CD14-positive monocyte (primary cell): ENCODE data around the gene ENDOV. TPM values are rescaled to one million over a fixed set of nuclear protein-coding genes. Genes with fewer than 3 reads are reported as not detected.

Experiments used
- DNase-seq, 3 donors: peaks; one replicate each; pipeline ENCODE4 v3.0.0-alpha.2; 2011 to 2022
- H2AFZ ChIP-seq: 2 replicates; pipeline ENCODE4 v1.6.0; 2012; ENCODE audit warnings: mild to moderate bottlenecking, low read depth, low read length, inconsistent platforms; ENCODE audit not compliant: insufficient read depth, poor library complexity, severe bottlenecking
- H3K27ac ChIP-seq, 2 donors: 1 replicate in 1 of 2; 2 replicates in 1 of 2; pipeline ENCODE4 v1.5.1; 2012 to 2013; ENCODE audit warnings: low read length in 2 of 2, control low read depth in 1 of 2, inconsistent platforms in 1 of 2, low read depth in 1 of 2, mild to moderate bottlenecking in 1 of 2
- H3K27me3 ChIP-seq, 2 donors: one replicate each; pipeline versions ENCODE4 v1.6.0 to v1.6.1; 2011 to 2013; ENCODE audit warnings: low read length in 2 of 2; ENCODE audit not compliant: control insufficient read depth in 2 of 2, insufficient read depth in 2 of 2
- H3K36me3 ChIP-seq, 2 donors: replicated peaks in 1 of 2; 1 replicate in 1 of 2; 2 replicates in 1 of 2; pipeline versions ENCODE4 v1.5.1 to v1.6.1; 2012 to 2013; ENCODE audit warnings: low read length in 2 of 2, control low read depth in 1 of 2, inconsistent platforms in 1 of 2, mild to moderate bottlenecking in 1 of 2; ENCODE audit not compliant: insufficient read depth in 2 of 2, control insufficient read depth in 1 of 2
- H3K4me1 ChIP-seq, 2 donors: 1 replicate in 1 of 2; 2 replicates in 1 of 2; pipeline versions ENCODE4 v1.5.1 to v1.6.1; 2012 to 2013; ENCODE audit warnings: low read length in 2 of 2, control low read depth in 1 of 2, inconsistent platforms in 1 of 2, mild to moderate bottlenecking in 1 of 2, moderate library complexity in 1 of 2; ENCODE audit not compliant: insufficient read depth in 2 of 2, control insufficient read depth in 1 of 2
- H3K4me2 ChIP-seq: replicated peaks from 2 replicates; pipeline ENCODE3; 2012; ENCODE audit warnings: low read length, moderate library complexity, mild to moderate bottlenecking; ENCODE audit not compliant: poor library complexity, severe bottlenecking; ENCODE audit errors: extremely low read depth
- H3K4me3 ChIP-seq, 3 experiments: fragments of 200-600 bp in 1 of 3; sonication (generic) in 1 of 3; replicated peaks in 1 of 3; 1 replicate in 2 of 3; 2 replicates in 1 of 3; pipeline ENCODE4 v1.5.1; 2011 to 2013; ENCODE audit warnings: low read length in 3 of 3, mild to moderate bottlenecking in 3 of 3, control low read depth in 2 of 3, low read depth in 2 of 3, inconsistent platforms in 1 of 3, moderate library complexity in 1 of 3
- H3K79me2 ChIP-seq: 2 replicates; pipeline ENCODE4 v1.6.0; 2012; ENCODE audit warnings: mild to moderate bottlenecking, control low read depth, inconsistent platforms, low read length, moderate library complexity; ENCODE audit not compliant: insufficient read depth
- H3K9ac ChIP-seq: 2 replicates; pipeline ENCODE4 v1.6.0; 2017; ENCODE audit warnings: low read length, mild to moderate bottlenecking; ENCODE audit not compliant: insufficient read depth, poor library complexity, severe bottlenecking
- H3K9me3 ChIP-seq, 2 donors: replicated peaks in 1 of 2; 1 replicate in 1 of 2; 2 replicates in 1 of 2; pipeline versions ENCODE4 v1.5.1 to v1.6.1; 2012 to 2013; ENCODE audit warnings: low read length in 2 of 2, control low read depth in 1 of 2; ENCODE audit not compliant: control insufficient read depth in 1 of 2, insufficient read depth in 1 of 2
- H4K20me1 ChIP-seq: 2 replicates; pipeline ENCODE4 v1.6.0; 2012; ENCODE audit warnings: mild to moderate bottlenecking, low read length, control low read depth, moderate library complexity; ENCODE audit not compliant: insufficient read depth
- H3K27ac Mint-ChIP-seq, 7 donors: one replicate each; pipeline ENCODE4 v1.8.0; 2020; ENCODE audit warnings: mild to moderate bottlenecking in 7 of 7, mixed read lengths in 7 of 7, moderate library complexity in 6 of 7, inconsistent platforms in 2 of 7
- H3K27me3 Mint-ChIP-seq, 3 donors: one replicate each; pipeline ENCODE4 v1.8.0; 2021 to 2022; ENCODE audit warnings: low read depth in 3 of 3, mild to moderate bottlenecking in 3 of 3, mixed read lengths in 3 of 3, moderate library complexity in 3 of 3, inconsistent platforms in 1 of 3
- H3K36me3 Mint-ChIP-seq, 2 donors: one replicate each; pipeline ENCODE4 v1.8.0; 2020; ENCODE audit warnings: mixed read lengths in 2 of 2, inconsistent platforms in 1 of 2, mild to moderate bottlenecking in 1 of 2
- H3K4me1 Mint-ChIP-seq: one replicate; pipeline ENCODE4 v1.8.0; 2020; ENCODE audit warnings: mild to moderate bottlenecking, mixed read lengths
- H3K4me3 Mint-ChIP-seq, 2 donors: one replicate each; pipeline ENCODE4 v1.8.0; 2020; ENCODE audit warnings: mild to moderate bottlenecking in 2 of 2, mixed read lengths in 2 of 2, moderate library complexity in 1 of 2
- H3K9me3 Mint-ChIP-seq, 7 donors: one replicate each; pipeline ENCODE4 v1.8.0; 2020 to 2022; ENCODE audit warnings: mixed read lengths in 7 of 7, mild to moderate bottlenecking in 6 of 7, moderate library complexity in 6 of 7, inconsistent platforms in 2 of 7
- WGBS: methylation state at CpG from one replicate; pipeline ENCODE4 v1.1.5; 2013; ENCODE audit warnings: missing lambda C conversion rate; ENCODE audit not compliant: insufficient coverage; 5-methylcytosine and 5-hydroxymethylcytosine counted together
- intact Hi-C, 2 donors: fragments of 100-400 bp; cut with micrococcal nuclease; formaldehyde crosslinking; loops; one replicate each; pipeline versions ENCODE4 v1.15.0 to v1.15.1; 2023
- polyA plus RNA-seq, 3 donors: library from polyadenylated mRNA; depleted of rRNA in 1 of 3; unstranded in 2 of 3; stranded (reverse) in 1 of 3; fragments of 300-500 nt in 2 of 3; fragments of >200 nt in 1 of 3; fragmentation: Illumina TruSeq in 2 of 3; gene quantifications; 1 replicate in 2 of 3; 2 replicates in 1 of 3; pipeline ENCODE4 v1.2.3, GENCODE V29; 2012 to 2021
- TF ChIP-seq, protein P1 (sequence below): fragments of 200-600 bp; IDR thresholded peaks from one replicate; pipeline ENCODE4 v1.8.0; 2022; ENCODE audit warnings: antibody characterized with exemption, mild to moderate bottlenecking

ENDOV gene
- polyA plus RNA-seq, 3 donors: 10.4 to 15.7 (median 13.3) TPM

DNA sequence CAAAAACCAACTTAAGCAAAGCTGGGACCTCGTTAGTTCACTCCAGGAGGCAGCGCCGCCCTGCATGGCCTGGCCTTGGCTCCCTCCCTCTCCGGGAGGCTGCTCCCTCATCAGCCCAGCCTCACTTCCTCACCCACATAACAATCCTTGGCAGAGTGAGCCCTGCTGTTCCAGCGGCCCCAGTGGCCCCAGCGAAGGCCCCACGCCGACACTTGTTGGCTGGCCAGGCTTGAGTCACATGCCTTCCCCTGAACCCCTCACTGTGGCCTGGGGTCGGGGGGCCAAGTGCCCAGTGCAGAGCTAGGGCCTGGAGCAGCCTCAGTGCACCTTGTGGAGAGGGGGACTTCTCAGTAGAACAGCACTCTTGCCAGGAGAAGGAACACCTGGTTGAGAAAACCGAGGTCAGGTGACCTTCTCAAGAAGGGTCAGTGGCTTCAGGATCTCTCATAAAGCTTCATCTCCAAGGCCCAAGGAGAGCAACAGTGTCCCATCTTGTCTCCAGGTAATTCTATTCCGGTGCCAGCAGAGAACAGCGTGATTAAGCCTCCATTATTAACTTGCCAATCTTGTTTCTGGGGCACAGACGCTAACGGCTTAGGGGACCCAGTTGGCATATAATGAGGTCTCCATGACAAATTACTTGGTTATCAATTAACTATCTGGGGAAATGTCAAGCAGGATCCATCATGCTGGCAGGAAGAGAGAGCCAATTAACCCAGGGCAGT is 26.8 kb downstream of the ENDOV start:
- Histone ChIP-seq H2AFZ (no peak overlapping the region), H3K9me3 (no peaks in the 10 kb centered on the region), H4K20me1 (no peaks in the 10 kb centered on the region), H3K9ac (no peak overlapping the region), H3K27ac (no peak overlapping the region), H3K4me1 (no peaks in the 10 kb centered on the region), H3K36me3 (no peaks in the 10 kb centered on the region), H3K4me2 (no peak overlapping the region), H3K79me2 (no peaks in the 10 kb centered on the region), H3K27me3 (no peaks in the 10 kb centered on the region), H3K4me3 (no peak overlapping the region)
- Mint-ChIP-seq H3K27ac (no peak overlapping the region), H3K9me3 (no peaks in the 10 kb centered on the region), H3K4me3 (no peak overlapping the region), H3K36me3 (no peaks in the 10 kb centered on the region), H3K27me3 (peaks cover 0 to 2% (median 0%) of the 10 kb centered on the region in 3 donors), H3K4me1 (no peaks in the 10 kb centered on the region)
- DNase-seq: no peak
- intact Hi-C loops: no loop called here
- 95% methylated on average over 9 of the region's 14 CpGs for WGBS
- TF ChIP-seq, protein P1, sequence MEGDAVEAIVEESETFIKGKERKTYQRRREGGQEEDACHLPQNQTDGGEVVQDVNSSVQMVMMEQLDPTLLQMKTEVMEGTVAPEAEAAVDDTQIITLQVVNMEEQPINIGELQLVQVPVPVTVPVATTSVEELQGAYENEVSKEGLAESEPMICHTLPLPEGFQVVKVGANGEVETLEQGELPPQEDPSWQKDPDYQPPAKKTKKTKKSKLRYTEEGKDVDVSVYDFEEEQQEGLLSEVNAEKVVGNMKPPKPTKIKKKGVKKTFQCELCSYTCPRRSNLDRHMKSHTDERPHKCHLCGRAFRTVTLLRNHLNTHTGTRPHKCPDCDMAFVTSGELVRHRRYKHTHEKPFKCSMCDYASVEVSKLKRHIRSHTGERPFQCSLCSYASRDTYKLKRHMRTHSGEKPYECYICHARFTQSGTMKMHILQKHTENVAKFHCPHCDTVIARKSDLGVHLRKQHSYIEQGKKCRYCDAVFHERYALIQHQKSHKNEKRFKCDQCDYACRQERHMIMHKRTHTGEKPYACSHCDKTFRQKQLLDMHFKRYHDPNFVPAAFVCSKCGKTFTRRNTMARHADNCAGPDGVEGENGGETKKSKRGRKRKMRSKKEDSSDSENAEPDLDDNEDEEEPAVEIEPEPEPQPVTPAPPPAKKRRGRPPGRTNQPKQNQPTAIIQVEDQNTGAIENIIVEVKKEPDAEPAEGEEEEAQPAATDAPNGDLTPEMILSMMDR: no peak

DNA sequence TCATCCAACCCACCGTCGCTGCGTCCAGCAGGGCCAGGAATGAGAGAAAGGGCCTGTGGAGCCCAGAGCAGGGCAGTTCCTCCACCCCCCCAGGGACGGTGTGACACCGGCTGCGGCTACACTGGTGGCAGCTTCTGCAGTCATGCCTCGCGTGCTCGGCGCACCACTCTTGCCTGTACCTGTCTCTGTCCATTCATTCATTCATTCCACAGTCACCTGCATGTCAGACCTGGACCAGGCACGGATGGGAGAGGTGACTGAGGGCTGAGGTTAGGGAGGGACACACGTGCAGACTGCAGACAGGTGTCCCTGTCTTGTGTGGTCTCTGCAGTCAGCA is 27.3 kb downstream of the ENDOV start:
- no peak overlapping the region for H3K4me3 Mint-ChIP-seq
- Histone ChIP-seq H3K9me3 (no peaks in the 10 kb centered on the region), H3K36me3 (no peaks in the 10 kb centered on the region), H3K4me1 (no peaks in the 10 kb centered on the region), H3K9ac (no peak overlapping the region), H3K4me2 (no peak overlapping the region), H3K27ac (no peak overlapping the region), H4K20me1 (no peaks in the 10 kb centered on the region), H3K79me2 (no peaks in the 10 kb centered on the region), H3K4me3 (no peak overlapping the region), H2AFZ (no peak overlapping the region), H3K27me3 (no peaks in the 10 kb centered on the region)
- H3K27ac Mint-ChIP-seq: no peak overlapping the region
- peaks cover 0 to 2% (median 0%) of the 10 kb centered on the region in 3 donors for H3K27me3 Mint-ChIP-seq
- H3K4me1 Mint-ChIP-seq: no peaks in the 10 kb centered on the region
- no peaks in the 10 kb centered on the region for H3K9me3 Mint-ChIP-seq
- TF ChIP-seq, protein P1: no peak
- intact Hi-C loops: no loop called here
- no peak for DNase-seq
- WGBS: 92% methylated on average over 5 of the region's 12 CpGs
- H3K36me3 Mint-ChIP-seq: no peaks in the 10 kb centered on the region
